ENCODE data around the gene MOV10L1.

Gene MOV10L1

GRCh38 chr22:50178871-50179869, 89.4 kb downstream of the MOV10L1 start:
- DNase-seq: no peak

GRCh38 chr22:50179937-50180726, 90.3 kb downstream of the MOV10L1 start:
- DNase-seq: no peak

- no peak for DNase-seq
Observed at GRCh38 chr22:50180727-50181521, 91.1 kb downstream of the MOV10L1 start.

DNA sequence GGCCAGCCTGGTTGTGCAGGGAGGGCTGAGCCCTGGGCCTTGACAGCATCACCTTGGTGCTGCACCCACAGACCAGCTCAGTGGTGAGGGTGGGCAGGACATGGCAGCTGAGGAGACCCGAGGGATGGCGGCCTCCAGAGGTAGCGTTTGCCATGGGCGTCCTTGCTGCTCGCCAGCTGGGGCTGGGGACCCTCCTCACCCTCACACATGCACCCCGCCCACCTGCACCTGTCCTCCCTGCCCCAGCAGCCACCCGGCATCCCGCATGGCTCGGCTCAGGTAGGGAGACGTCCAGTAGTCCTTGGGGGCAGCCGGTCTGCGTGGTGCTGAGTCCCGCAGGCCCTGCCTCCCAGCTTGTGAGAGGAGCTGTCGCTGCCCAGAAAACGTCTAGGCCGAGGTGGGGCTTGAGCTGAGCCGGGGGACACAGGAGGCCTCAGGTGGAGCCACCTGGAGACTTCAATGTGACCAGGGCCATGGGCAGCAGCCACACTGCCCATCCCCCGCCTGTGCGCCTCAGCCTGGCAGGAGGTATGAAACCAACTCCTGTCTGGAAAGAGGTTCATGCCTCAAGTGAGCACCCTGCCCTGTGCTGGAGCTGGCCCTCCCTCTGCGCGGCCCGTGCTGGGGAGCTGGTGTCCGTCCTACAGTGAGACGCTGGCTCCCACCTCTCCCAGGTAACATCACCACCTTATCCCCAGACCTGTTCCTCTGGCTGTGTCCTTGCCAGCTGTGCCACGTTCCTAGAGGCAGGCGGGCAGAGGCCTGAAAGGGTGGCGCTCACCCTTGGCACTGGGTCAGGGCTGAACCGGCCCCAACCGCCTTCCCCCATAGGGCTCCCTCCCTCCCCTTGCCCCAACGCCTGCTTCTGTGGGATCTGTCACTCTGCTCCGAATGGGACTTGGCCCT, 92.6 kb downstream of the MOV10L1 start:
- DNase-seq: no peak

- DNase-seq: no peak
Observed at GRCh38 chr22:50183141-50183971, 93.5 kb downstream of the MOV10L1 start.

DNA sequence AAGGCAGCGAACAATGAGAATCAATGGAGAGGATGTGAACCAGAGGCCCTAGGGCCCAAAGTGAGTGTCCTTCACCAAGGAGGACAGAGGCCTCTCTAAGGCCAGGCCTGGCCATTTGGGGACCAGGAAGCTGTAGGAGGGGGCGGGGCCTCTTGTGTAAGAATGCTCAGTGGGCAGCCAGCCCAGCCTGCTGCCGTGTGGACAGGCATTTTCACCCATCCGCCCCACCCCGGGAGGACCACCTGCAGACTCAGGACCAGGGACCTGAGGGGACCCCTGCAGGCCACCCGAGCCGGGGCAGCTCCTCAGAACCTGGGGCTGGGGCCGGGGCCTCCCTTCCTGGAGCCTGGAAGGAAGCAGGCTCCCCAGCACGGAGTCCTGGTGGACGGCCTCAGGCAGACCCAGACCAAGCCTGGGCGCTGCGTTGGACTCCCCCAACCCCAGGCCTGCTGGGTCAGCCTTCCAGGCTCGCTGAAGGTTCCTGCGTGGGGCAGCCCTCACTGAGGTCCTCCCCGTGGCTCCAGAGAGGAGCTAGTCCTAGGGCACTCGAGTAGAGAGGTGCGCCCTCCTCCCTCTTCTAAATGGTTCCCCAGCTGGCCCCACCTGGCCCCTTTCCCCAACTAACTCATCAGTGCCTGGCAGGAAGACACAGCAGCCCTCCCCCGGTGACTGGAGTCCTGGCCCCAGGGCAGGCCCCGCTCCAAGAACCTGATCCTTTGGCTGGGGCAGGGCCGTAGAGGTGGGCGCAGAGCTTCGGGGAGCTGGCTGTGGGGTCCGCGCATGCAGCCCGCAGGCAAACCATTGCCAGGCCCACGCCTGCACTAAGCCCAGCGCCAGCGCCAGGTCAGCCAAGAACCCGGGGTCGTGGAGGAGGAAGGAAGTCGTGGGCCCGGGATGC, 94.4 kb downstream of the MOV10L1 start:
- no peak for DNase-seq

DNA sequence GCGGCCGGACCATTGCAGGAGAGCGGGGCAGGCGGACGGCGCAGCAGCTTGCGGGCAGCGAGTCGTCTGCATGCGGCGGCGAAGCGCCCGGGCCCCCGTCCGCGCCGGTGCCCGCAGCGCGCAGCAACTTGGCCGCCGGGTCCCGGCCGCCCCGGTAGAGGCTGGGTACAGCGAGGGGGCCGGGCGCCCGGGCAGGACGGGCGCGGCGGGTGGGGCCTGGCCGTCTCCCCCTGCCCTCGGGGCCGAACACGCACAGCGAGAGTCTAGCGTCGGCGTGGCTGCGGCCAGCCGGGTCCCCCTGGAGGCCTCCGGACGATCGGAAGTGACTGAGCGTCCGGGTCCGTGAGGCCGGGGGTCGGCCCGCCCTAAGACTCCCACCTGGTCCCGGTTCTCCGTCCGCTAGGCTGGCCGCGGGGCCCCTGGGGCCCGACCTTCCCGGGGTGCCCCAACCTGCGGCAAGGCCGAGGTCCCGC, 95.1 kb downstream of the MOV10L1 start:
- no peak for DNase-seq

DNA sequence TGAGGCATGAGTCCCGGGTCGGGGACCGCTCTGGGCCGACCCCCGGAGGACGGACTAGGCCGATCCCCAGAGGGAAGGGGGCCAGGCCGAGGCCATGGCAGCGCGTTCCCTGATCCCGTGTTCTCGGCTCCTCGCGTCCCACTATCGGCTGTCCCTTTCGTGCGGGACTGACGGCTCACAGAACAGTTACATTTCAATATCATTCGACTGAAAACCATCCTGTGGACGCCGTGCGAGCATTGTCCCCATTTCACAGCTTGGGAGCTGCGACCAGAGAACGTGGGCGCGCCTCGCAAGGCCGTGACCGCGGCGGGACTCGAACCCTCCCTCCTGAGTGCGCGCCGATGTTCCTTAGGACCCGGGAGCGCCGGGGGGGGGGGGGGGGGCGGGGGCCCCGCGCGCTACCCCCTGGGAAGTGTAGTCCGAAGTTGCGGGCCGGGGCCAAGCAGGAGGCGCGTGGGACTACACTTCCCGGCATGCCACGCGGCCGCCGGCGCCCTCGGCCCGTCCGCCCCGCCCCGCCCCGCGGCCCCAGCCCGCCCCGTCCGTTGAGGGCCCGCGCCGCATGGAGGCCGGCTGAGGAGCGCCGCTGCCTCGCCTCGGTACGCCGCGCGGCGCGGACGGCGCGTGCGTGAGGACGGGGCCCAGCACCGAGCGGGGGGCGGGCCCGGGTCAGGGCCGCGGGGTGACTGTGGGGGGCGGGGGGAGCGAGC, 95.7 kb downstream of the MOV10L1 start, which contains the start of gene TRABD:
Gene TRABD, plus strand, starts transcription at position 539 of the 713 bp plus-strand sequence. CDS start 7,148 bp downstream, outside the sequence.
- DNase-seq: peak; percentile 96

- no peak for DNase-seq
Observed at GRCh38 chr22:50186181-50186714, 96.4 kb downstream of the MOV10L1 start.

GRCh38 chr22:50186761-50187523, 97.1 kb downstream of the MOV10L1 start:
- peak; percentile 45 for DNase-seq

DNA sequence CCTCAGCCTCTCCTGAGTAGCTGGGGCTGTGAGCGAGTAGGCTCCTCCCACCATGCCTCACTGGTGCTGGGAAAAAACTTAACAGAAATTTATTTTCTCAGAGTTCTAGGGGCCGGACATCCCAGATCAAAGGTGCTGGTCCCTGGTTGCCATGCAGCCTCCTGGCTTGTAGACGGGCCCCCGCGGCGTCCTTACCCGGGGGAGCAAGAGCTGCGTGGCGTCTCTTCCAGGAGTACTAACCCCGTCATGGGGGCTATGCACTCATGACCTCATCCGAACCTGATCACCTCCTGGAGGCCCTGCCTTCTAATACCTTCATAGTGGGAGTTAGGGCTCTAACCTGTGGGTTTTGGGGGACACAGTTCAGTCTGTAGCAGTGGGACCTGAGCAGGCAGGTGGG, 98.5 kb downstream of the MOV10L1 start:
- no peak for DNase-seq

DNA sequence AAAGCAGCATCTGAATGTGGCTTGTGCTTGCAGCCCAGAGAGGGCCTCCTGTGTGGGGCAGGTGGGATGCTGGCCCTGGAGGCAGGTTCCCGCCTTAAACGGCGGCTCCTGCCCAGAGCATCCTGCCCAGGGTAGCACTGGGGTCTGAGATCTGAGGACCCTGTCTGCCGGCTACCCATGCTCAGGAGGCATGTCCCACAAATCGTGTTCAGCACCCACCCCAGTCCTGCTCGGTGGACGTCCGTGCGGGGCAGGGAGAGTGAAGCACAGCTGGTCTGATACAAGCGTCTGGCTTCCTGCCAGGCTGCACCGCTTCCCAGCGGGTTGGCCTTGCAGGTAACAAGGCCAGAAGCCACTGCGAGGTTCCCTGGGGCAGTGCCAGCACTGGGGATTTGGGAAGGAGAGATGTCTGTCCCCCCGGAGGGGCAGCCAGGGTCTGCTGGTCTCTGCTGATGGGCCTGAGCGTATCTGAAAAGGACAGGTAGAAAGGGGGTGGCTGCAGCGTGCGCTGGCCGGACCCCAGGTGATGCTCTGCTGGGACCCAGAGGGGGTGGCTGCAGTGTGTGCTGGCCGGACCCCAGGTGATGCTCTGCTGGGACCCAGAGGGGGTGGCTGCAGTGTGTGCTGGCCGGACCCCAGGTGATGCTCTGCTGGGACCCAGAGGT, 99.5 kb downstream of the MOV10L1 start:
- DNase-seq: no peak

DNA sequence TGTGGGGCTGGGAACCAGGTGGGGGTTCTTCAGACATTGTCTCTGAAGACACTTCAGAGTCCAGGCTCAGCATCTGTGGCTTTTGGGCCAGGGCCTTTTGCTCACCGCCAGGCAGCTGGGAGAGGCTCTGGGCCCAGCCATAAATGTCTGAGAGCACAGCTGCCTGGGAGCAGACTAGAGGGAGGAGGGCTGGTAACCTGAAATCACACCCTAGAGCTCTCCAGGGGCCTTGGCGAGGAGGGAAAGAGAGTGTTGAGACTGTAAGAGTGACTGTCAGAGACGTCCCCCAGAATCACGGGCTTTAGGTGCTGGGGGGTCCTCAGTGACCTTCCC, 100.0 kb downstream of the MOV10L1 start:
- no peak for DNase-seq

DNA sequence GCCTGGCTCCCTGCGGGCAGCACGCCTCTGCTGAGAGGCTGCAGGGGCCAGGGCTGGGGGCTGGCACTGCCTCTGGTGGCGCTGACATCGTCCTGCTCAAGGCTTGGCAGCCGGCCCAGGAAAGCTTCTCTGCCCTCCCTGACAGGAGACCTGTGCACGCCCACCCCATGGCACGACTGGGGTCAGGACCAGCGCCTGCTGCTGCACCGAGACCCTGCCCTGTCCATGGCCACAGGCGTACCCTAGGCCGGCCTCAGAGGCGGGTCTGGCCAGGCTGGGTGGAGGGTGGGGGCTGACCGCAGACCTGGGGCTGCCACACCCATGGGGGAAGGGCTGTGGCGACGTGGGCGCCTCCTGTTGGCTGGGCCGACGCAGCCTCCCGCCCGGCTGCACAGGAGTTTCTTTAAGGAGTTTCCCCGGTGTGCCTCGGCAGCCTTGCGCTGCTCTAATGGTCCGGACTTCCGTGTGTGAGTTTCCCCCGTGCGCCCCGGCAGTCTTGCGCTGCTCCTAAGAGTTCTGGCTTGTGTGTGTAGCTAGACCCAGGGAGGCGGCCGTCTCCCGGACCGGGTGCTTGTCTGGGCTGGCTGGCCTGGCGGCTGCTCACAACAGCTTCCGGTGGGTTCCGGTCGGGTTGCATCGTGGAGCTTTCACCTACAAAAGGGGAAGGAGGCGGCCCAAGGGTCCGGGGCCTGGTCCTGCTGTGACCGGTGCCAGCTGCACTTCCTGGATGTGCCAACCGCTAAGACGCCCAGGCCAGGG, 100.6 kb downstream of the MOV10L1 start:
- DNase-seq: peak; percentile 74

GRCh38 chr22:50190941-50191741, 101.3 kb downstream of the MOV10L1 start:
- no peak for DNase-seq

All from eye (tissue), 1 donor.